ENCODE data around the gene FUZ.

GRCh38 chr19:49780861-49781260, 32.2 kb downstream of the FUZ start:
- no peak for TF ChIP-seq CTCF (IDR thresholded peaks at IDR 0.05; ENCODE audit: low read depth, low read length, poor library complexity, severe bottlenecking)
- TF ChIP-seq EZH2phosphoT487 (IDR thresholded peaks at IDR 0.05; ENCODE audit: borderline replicate concordance, low read length), result no peak

Data from DOHH2 (cell line).